Measurements from ENCODE around the gene FRMD5. TPM values are rescaled to one million over a fixed set of nuclear protein-coding genes. Genes with fewer than 3 reads are reported as not detected.
"Not testable (repeated sequence)": the region's sequence is repeated elsewhere in the genome, so short reads cannot be mapped to it uniquely, and the experiment has no call there.

The FRMD5 gene
- polyA plus RNA-seq, 1 donor from 2014 or later = 25.8 TPM

GRCh38 chr15:44010089-44010488 lies 185.0 kb downstream of the FRMD5 start:
- no peaks in the 10 kb centered on the region for H3K9me3 ChIP-seq (ENCODE audit: low read length)
- H3K27ac ChIP-seq (ENCODE audit: low read length) = no peak overlapping the region
- H4K20me1 ChIP-seq (ENCODE audit: insufficient read depth) = no peaks in the 10 kb centered on the region
- H3F3A ChIP-seq (ENCODE audit: insufficient read depth, low read length, poor library complexity, severe bottlenecking) = no peaks in the 10 kb centered on the region
- H3K4me2 ChIP-seq (ENCODE audit: low read length) = no peak overlapping the region
- H3K27me3 ChIP-seq (ENCODE audit: insufficient read depth, low read depth, low read length) = no peaks in the 10 kb centered on the region
- no peak overlapping the region for H3K4me3 ChIP-seq (ENCODE audit: low read length)
- no peak overlapping the region for H2AFZ ChIP-seq (ENCODE audit: low read depth, low read length)
- TF ChIP-seq, protein P1, sequence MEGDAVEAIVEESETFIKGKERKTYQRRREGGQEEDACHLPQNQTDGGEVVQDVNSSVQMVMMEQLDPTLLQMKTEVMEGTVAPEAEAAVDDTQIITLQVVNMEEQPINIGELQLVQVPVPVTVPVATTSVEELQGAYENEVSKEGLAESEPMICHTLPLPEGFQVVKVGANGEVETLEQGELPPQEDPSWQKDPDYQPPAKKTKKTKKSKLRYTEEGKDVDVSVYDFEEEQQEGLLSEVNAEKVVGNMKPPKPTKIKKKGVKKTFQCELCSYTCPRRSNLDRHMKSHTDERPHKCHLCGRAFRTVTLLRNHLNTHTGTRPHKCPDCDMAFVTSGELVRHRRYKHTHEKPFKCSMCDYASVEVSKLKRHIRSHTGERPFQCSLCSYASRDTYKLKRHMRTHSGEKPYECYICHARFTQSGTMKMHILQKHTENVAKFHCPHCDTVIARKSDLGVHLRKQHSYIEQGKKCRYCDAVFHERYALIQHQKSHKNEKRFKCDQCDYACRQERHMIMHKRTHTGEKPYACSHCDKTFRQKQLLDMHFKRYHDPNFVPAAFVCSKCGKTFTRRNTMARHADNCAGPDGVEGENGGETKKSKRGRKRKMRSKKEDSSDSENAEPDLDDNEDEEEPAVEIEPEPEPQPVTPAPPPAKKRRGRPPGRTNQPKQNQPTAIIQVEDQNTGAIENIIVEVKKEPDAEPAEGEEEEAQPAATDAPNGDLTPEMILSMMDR (IDR thresholded peaks at IDR 0.05; ENCODE audit: poor library complexity, severe bottlenecking) = no peak
- no peak for TF ChIP-seq POLR2AphosphoS5 (IDR thresholded peaks at IDR 0.05)
- no peaks in the 10 kb centered on the region for H3K36me3 ChIP-seq (ENCODE audit: insufficient read depth, low read length)
- no peak overlapping the region for H3K9ac ChIP-seq (ENCODE audit: low read length)
- H3K9me2 ChIP-seq (ENCODE audit: insufficient read depth, low read length) = no peaks in the 10 kb centered on the region
- H3K79me2 ChIP-seq (replicated peaks; ENCODE audit: insufficient read depth, low read length) = no peaks in the 10 kb centered on the region

DNA sequence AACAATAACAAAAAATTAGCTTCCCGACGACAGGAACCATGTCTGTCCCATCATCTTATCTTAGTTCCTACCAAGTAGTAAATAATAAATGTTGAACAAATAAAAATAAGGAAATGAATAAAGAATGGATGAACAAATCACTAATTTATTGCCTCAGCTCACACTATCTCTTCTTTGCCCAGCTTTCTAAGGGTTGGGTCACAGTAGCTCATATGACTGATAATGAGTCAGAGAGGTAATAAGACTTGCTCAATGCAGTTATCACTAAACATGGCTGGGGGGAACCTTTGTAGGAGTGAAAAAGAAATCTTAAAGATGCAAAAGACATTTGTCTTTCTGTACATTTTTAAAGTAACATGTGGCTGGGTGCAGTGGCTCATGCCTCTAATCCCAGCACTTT lies 186.0 kb downstream of the FRMD5 start:
- Histone ChIP-seq H3K27me3 (ENCODE audit: insufficient read depth, low read depth, low read length) (no peaks in the 10 kb centered on the region), H4K20me1 (ENCODE audit: insufficient read depth) (no peaks in the 10 kb centered on the region), H3K4me3 (ENCODE audit: low read length) (no peak overlapping the region), H3K36me3 (ENCODE audit: insufficient read depth, low read length) (no peaks in the 10 kb centered on the region), H3K9ac (ENCODE audit: low read length) (no peak overlapping the region), H3K27ac (ENCODE audit: low read length) (no peak overlapping the region), H3F3A (ENCODE audit: insufficient read depth, low read length, poor library complexity, severe bottlenecking) (no peaks in the 10 kb centered on the region), H2AFZ (ENCODE audit: low read depth, low read length) (no peak overlapping the region), H3K9me3 (ENCODE audit: low read length) (no peaks in the 10 kb centered on the region), H3K4me2 (ENCODE audit: low read length) (no peak overlapping the region), H3K9me2 (ENCODE audit: insufficient read depth, low read length) (no peaks in the 10 kb centered on the region), H3K79me2 (replicated peaks; ENCODE audit: insufficient read depth, low read length) (no peaks in the 10 kb centered on the region)
- TF ChIP-seq, protein P1 (IDR thresholded peaks at IDR 0.05; ENCODE audit: poor library complexity, severe bottlenecking) = no peak
- TF ChIP-seq MXI1 (conservative IDR thresholded peaks at IDR 0.05; ENCODE audit: poor library complexity, severe bottlenecking) = no peak
- no peak for TF ChIP-seq RAD21 (conservative IDR thresholded peaks at IDR 0.05)
- no peak for TF ChIP-seq POLR2AphosphoS5 (IDR thresholded peaks at IDR 0.05)
- TF ChIP-seq EZH2 (IDR thresholded peaks at IDR 0.05; ENCODE audit: borderline replicate concordance, insufficient read depth, low read length, poor library complexity, severe bottlenecking) = no peak
- TF ChIP-seq, protein P2, sequence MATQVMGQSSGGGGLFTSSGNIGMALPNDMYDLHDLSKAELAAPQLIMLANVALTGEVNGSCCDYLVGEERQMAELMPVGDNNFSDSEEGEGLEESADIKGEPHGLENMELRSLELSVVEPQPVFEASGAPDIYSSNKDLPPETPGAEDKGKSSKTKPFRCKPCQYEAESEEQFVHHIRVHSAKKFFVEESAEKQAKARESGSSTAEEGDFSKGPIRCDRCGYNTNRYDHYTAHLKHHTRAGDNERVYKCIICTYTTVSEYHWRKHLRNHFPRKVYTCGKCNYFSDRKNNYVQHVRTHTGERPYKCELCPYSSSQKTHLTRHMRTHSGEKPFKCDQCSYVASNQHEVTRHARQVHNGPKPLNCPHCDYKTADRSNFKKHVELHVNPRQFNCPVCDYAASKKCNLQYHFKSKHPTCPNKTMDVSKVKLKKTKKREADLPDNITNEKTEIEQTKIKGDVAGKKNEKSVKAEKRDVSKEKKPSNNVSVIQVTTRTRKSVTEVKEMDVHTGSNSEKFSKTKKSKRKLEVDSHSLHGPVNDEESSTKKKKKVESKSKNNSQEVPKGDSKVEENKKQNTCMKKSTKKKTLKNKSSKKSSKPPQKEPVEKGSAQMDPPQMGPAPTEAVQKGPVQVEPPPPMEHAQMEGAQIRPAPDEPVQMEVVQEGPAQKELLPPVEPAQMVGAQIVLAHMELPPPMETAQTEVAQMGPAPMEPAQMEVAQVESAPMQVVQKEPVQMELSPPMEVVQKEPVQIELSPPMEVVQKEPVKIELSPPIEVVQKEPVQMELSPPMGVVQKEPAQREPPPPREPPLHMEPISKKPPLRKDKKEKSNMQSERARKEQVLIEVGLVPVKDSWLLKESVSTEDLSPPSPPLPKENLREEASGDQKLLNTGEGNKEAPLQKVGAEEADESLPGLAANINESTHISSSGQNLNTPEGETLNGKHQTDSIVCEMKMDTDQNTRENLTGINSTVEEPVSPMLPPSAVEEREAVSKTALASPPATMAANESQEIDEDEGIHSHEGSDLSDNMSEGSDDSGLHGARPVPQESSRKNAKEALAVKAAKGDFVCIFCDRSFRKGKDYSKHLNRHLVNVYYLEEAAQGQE (IDR thresholded peaks at IDR 0.05; ENCODE audit: borderline replicate concordance) = no peak
- no peak for TF ChIP-seq TAF1 (IDR thresholded peaks at IDR 0.05; ENCODE audit: low read depth)
- no peak for TF ChIP-seq EP300 (conservative IDR thresholded peaks at IDR 0.05; ENCODE audit: poor library complexity, severe bottlenecking)
- no peak for TF ChIP-seq SMC3 (conservative IDR thresholded peaks at IDR 0.05; ENCODE audit: poor library complexity)

DNA sequence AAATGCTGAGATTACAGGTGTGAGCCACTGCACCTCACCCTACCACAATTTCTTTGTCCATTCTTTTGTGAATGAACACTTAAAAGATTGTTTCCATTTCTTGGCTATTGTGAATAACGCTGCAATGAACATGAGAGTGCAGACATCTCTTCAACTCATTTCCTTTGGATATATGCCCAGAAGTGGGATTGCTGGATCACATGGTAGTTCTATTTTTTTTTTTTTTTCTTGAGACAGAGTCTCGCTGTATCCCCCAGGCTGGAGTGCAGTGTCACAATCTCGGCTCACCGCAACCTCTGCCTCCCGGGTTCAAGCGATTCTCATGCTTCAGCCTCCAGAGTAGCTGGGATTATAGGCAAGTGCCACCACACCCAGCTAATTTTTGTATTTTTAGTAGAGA lies 194.8 kb downstream of the FRMD5 start:
- not testable (repeated sequence) for H3K27ac ChIP-seq (ENCODE audit: low read length); H3K9me3 ChIP-seq (ENCODE audit: low read length); H3K27me3 ChIP-seq (ENCODE audit: insufficient read depth, low read depth, low read length); H3K4me3 ChIP-seq (ENCODE audit: low read length); H2AFZ ChIP-seq (ENCODE audit: low read depth, low read length); H3K4me2 ChIP-seq (ENCODE audit: low read length); H3K36me3 ChIP-seq (ENCODE audit: insufficient read depth, low read length); H4K20me1 ChIP-seq (ENCODE audit: insufficient read depth); H3F3A ChIP-seq (ENCODE audit: insufficient read depth, low read length, poor library complexity, severe bottlenecking); H3K79me2 ChIP-seq (replicated peaks; ENCODE audit: insufficient read depth, low read length); H3K9me2 ChIP-seq (ENCODE audit: insufficient read depth, low read length); H3K9ac ChIP-seq (ENCODE audit: low read length)

All from neural cell (in vitro differentiated cells).